Cardiac muscle cell (in vitro differentiated cells and primary cell): ENCODE measurements around the gene MBD5. TPM values are rescaled to one million over a fixed set of nuclear protein-coding genes. Genes with fewer than 3 reads are reported as not detected.

Experiments
- DNase-seq, 2 donors: peaks; one replicate each; pipeline versions ENCODE4 v3.0.0 to v3.0.0-alpha.2; 2010 to 2017; ENCODE audit warnings: low read depth in 1 of 2, low spot score in 1 of 2
- H3K27ac ChIP-seq: fragments of 200-600 bp; sonication (generic); 2 replicates; pipeline ENCODE4 v1.5.1; 2016
- H3K27me3 ChIP-seq: fragments of 200-600 bp; sonication (generic); 2 replicates; pipeline ENCODE4 v1.6.0; 2016; ENCODE audit warnings: control low read depth
- H3K36me3 ChIP-seq: fragments of 200-600 bp; sonication (generic); 2 replicates; pipeline ENCODE4 v1.5.1; 2016; ENCODE audit warnings: control low read depth
- H3K4me1 ChIP-seq: fragments of 200-600 bp; sonication (generic); 2 replicates; pipeline ENCODE4 v1.8.1; 2017; ENCODE audit warnings: low read depth, mild to moderate bottlenecking, mixed run types
- H3K4me3 ChIP-seq: fragments of 200-600 bp; sonication (generic); 2 replicates; pipeline ENCODE4 v1.5.1; 2016; ENCODE audit warnings: mild to moderate bottlenecking
- H3K9me3 ChIP-seq: fragments of 200-600 bp; sonication (generic); 2 replicates; pipeline ENCODE4 v1.5.1; 2017; ENCODE audit warnings: low read depth, mild to moderate bottlenecking, control low read depth
- polyA plus RNA-seq: library from polyadenylated mRNA; unstranded; fragments of >200 nt; fragmentation: Nextera tagmentation; extraction: Ambion mirVana; gene quantifications from 2 replicates; pipeline ENCODE4 v1.2.1, GENCODE V29; 2016
- total RNA-seq: library from RNA; depleted of rRNA; stranded (reverse); fragments of >200 nt; gene quantifications from 2 replicates; pipeline ENCODE4 v1.2.3, GENCODE V29; 2016
- TF ChIP-seq, protein P1 (sequence below): IDR thresholded peaks from 2 replicates; pipeline ENCODE4 v1.5.1; 2012; ENCODE audit warnings: low read depth, mild to moderate bottlenecking, low read length

The MBD5 gene
- total and polyA plus RNA-seq, 2 experiments from 2014 or later: 44.5 to 45.6 TPM

DNA sequence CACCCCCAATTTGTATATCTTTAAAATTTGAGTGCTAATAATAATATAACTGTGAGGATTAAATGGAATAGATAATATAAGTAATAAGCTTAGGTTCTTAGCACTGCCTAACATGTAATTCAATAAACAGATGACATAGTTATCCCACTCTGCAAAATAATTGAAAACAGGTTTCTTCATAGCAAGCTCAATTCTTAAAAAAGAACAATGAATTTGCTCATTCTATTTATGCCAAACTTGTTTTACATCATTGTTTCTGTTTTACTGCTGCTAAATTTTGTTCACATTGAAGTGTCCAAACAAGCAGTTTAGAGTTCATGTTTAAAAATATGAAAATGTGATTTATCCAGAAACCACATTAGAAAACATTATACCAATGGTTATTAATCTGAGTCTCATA, 217.0 kb downstream of the MBD5 start:
- Histone ChIP-seq H3K27me3 (no peaks in the 10 kb centered on the region), H3K4me1 (no peaks in the 10 kb centered on the region), H3K36me3 (peaks cover 8% of the 10 kb centered on the region), H3K9me3 (no peaks in the 10 kb centered on the region), H3K27ac (no peak overlapping the region), H3K4me3 (no peak overlapping the region)
- DNase-seq: no peak
- TF ChIP-seq, protein P1, sequence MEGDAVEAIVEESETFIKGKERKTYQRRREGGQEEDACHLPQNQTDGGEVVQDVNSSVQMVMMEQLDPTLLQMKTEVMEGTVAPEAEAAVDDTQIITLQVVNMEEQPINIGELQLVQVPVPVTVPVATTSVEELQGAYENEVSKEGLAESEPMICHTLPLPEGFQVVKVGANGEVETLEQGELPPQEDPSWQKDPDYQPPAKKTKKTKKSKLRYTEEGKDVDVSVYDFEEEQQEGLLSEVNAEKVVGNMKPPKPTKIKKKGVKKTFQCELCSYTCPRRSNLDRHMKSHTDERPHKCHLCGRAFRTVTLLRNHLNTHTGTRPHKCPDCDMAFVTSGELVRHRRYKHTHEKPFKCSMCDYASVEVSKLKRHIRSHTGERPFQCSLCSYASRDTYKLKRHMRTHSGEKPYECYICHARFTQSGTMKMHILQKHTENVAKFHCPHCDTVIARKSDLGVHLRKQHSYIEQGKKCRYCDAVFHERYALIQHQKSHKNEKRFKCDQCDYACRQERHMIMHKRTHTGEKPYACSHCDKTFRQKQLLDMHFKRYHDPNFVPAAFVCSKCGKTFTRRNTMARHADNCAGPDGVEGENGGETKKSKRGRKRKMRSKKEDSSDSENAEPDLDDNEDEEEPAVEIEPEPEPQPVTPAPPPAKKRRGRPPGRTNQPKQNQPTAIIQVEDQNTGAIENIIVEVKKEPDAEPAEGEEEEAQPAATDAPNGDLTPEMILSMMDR: no peak

DNA sequence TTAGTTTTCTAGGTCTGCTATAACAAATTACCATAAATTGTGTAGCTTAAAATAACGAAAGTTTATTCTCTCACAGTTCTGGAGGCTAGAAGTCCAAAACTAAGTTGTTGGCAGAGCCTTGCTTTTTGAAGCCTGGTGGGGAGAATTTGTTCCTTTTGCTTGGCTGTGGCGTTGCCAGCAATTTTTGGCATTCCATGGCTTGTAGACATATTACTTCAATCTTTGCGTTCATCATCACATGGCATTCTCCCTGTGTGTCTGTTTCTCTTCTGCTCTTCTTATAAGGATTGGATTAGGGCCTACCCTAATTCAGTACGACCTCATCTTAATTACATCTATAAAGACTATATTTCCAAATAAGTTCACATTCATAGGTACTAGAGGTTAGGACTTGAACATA, 217.7 kb downstream of the MBD5 start:
- Histone ChIP-seq H3K27ac (no peak overlapping the region), H3K27me3 (no peaks in the 10 kb centered on the region), H3K4me1 (no peaks in the 10 kb centered on the region), H3K9me3 (no peaks in the 10 kb centered on the region), H3K36me3 (peaks cover 8% of the 10 kb centered on the region), H3K4me3 (no peak overlapping the region)
- no peak for DNase-seq
- TF ChIP-seq, protein P1: no peak

DNA sequence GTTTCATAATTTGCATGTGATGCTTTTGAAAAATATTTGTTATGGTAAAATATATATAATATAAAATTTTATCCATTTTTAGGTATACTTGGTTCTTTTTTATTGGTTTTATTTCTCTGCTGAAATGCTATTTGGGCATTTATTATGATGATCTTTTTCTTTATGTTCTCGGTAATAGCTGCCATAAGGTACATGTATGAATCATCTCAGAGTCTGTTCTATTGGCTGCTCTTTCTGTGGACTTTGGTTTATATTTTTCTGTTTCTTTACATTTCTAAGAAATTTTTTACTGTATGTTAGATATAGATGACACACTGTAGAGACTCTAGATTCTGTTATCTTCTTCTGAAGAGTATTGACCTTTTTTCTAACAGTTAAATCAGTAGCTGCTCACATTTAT, 219.9 kb downstream of the MBD5 start:
- Histone ChIP-seq H3K4me3 (no peak overlapping the region), H3K4me1 (no peaks in the 10 kb centered on the region), H3K27ac (no peak overlapping the region), H3K9me3 (no peaks in the 10 kb centered on the region), H3K27me3 (no peaks in the 10 kb centered on the region), H3K36me3 (no peaks in the 10 kb centered on the region)
- no peak for DNase-seq
- TF ChIP-seq, protein P1: no peak

- H3K4me1 ChIP-seq: no peaks in the 10 kb centered on the region
- no peak overlapping the region for H3K27ac ChIP-seq
- no peaks in the 10 kb centered on the region for H3K27me3 ChIP-seq
- peak in 1 of 2 donors; percentile 71 for DNase-seq
- no peaks in the 10 kb centered on the region for H3K9me3 ChIP-seq
- no peak overlapping the region for H3K4me3 ChIP-seq
- no peaks in the 10 kb centered on the region for H3K36me3 ChIP-seq
- TF ChIP-seq, protein P1: no peak
Observed at GRCh38 chr2:148244593-148245292, 223.9 kb downstream of the MBD5 start.

- no peaks in the 10 kb centered on the region for H3K4me1 ChIP-seq
Observed at GRCh38 chr2:148251993-148252392, 231.1 kb downstream of the MBD5 start.

More at GRCh38 chr2:148251993-148252392, 231.1 kb downstream of the MBD5 start:
- no peak for DNase-seq
- no peaks in the 10 kb centered on the region for H3K36me3 ChIP-seq
- H3K27ac ChIP-seq: no peak overlapping the region
- H3K9me3 ChIP-seq: no peaks in the 10 kb centered on the region
- H3K27me3 ChIP-seq: no peaks in the 10 kb centered on the region
- TF ChIP-seq, protein P1: no peak
- H3K4me3 ChIP-seq: no peak overlapping the region
